ENCODE results near the gene TMPRSS9. TPM values are rescaled to one million over a fixed set of nuclear protein-coding genes. Genes with fewer than 3 reads are reported as not detected.
"Not testable (repeated sequence)": the region's sequence is repeated elsewhere in the genome, so short reads cannot be mapped to it uniquely, and the experiment has no call there.

The TMPRSS9 gene
- total RNA-seq, 1 experiment from 2014 or later = not detected

DNA sequence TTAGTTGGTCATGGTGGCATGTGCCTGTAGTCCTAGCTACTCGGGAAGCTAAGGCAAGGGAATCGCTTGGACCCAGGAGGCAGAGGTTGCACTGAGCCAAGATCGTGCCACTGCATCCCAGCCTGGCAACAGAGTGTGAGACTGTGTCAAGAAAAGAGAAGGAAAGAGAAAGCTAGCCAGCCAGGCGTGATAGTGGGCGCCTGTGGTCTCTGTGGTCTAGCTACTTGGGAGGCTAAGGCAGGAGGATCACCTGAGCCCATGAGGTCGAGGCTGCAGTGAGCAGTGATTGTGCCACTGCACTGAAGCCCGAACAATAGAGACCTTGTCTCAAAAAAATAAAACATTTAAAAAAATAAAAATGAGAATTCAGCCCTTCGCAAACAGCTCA lies 34.0 kb downstream of the TMPRSS9 start:
- ChIA-PET CTCF (no interaction called here), POLR2A (ENCODE audit: low non-redundant PET) (no interaction called here)
- no peak overlapping the region for H3K4me3 ChIP-seq (ENCODE audit: low read depth, low read length, poor library complexity, severe bottlenecking)
- no peaks in the 10 kb centered on the region for H3K4me1 ChIP-seq (ENCODE audit: insufficient read depth, low read length, poor library complexity, severe bottlenecking)
- intact Hi-C loops (cut with micrococcal nuclease; ENCODE audit: unreplicated experiment) = loop anchor here (10.0 kb wide), 1 partner anchor 221 kb away; no protein-coding TSS in a partner anchor
- DNase-seq (ENCODE audit: low spot score) = no peak
- no TSS peak for BruUV-seq (replicated peaks)
- no peak for TF ChIP-seq EZH2 (IDR thresholded peaks at IDR 0.05; ENCODE audit: borderline replicate concordance, low read depth, low read length, poor library complexity, severe bottlenecking)
- TF ChIP-seq, protein P1, sequence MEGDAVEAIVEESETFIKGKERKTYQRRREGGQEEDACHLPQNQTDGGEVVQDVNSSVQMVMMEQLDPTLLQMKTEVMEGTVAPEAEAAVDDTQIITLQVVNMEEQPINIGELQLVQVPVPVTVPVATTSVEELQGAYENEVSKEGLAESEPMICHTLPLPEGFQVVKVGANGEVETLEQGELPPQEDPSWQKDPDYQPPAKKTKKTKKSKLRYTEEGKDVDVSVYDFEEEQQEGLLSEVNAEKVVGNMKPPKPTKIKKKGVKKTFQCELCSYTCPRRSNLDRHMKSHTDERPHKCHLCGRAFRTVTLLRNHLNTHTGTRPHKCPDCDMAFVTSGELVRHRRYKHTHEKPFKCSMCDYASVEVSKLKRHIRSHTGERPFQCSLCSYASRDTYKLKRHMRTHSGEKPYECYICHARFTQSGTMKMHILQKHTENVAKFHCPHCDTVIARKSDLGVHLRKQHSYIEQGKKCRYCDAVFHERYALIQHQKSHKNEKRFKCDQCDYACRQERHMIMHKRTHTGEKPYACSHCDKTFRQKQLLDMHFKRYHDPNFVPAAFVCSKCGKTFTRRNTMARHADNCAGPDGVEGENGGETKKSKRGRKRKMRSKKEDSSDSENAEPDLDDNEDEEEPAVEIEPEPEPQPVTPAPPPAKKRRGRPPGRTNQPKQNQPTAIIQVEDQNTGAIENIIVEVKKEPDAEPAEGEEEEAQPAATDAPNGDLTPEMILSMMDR (conservative IDR thresholded peaks at IDR 0.05; ENCODE audit: low read depth, low read length) = no peak
- no peak overlapping the region for H3K27ac ChIP-seq (ENCODE audit: low read depth, low read length, poor library complexity, severe bottlenecking)
- H3K36me3 ChIP-seq (ENCODE audit: insufficient read depth, low read length, poor library complexity, severe bottlenecking) = no peaks in the 10 kb centered on the region
- no peaks in the 10 kb centered on the region for H3K27me3 ChIP-seq (replicated peaks; ENCODE audit: insufficient read depth, low read depth, low read length, poor library complexity)
- no peaks in the 10 kb centered on the region for H3K9me3 ChIP-seq (ENCODE audit: low read depth, low read length, poor library complexity, severe bottlenecking)

GRCh38 chr19:2394442-2395292 lies 34.6 kb downstream of the TMPRSS9 start:
- DNase-seq (ENCODE audit: low spot score) = no peak
- Histone ChIP-seq H3K9me3 (ENCODE audit: low read depth, low read length, poor library complexity, severe bottlenecking) (no peaks in the 10 kb centered on the region), H3K4me1 (ENCODE audit: insufficient read depth, low read length, poor library complexity, severe bottlenecking) (no peaks in the 10 kb centered on the region), H3K4me3 (ENCODE audit: low read depth, low read length, poor library complexity, severe bottlenecking) (no peak overlapping the region), H3K27ac (ENCODE audit: low read depth, low read length, poor library complexity, severe bottlenecking) (no peak overlapping the region), H3K27me3 (replicated peaks; ENCODE audit: insufficient read depth, low read depth, low read length, poor library complexity) (no peaks in the 10 kb centered on the region), H3K36me3 (ENCODE audit: insufficient read depth, low read length, poor library complexity, severe bottlenecking) (no peaks in the 10 kb centered on the region)
- no TSS peak for BruUV-seq (replicated peaks)
- intact Hi-C loops (cut with micrococcal nuclease; ENCODE audit: unreplicated experiment) = loop anchor here (10.0 kb wide), 1 partner anchor 220 kb away; no protein-coding TSS in a partner anchor
- ChIA-PET CTCF (no interaction called here), POLR2A (ENCODE audit: low non-redundant PET) (no interaction called here)
- no peak for TF ChIP-seq EZH2 (IDR thresholded peaks at IDR 0.05; ENCODE audit: borderline replicate concordance, low read depth, low read length, poor library complexity, severe bottlenecking)
- TF ChIP-seq, protein P1 (conservative IDR thresholded peaks at IDR 0.05; ENCODE audit: low read depth, low read length) = no peak

DNA sequence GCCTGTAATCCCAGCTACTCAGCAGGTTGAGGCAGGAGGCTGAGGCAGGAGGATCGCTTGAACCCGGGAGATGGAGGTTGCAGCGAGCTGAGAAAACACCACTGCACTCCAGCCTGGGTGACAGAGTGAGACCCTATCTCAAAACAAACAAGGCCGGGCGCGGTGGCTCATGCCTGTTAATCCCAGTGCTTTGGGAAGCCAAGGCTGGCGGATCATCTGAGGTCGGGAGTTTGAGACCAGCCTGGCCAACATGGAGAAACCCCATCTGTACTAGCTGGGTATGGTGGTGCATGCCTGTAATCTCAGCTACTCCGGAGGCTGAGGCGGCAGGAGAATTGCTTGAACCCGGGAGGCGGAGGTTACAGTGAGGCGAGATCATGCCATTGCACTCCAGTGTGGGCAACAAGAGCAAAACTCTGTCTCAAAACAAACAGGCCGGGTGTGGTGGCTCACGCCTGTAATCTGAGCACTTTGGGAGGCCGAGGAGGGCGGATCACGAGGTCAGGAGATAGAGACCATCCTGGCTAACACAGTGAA lies 35.3 kb downstream of the TMPRSS9 start:
- intact Hi-C loops (cut with micrococcal nuclease; ENCODE audit: unreplicated experiment) = loop anchor here (10.0 kb wide), 1 partner anchor 219 kb away; no protein-coding TSS in a partner anchor
- CTCF ChIA-PET = not testable (repeated sequence)

DNA sequence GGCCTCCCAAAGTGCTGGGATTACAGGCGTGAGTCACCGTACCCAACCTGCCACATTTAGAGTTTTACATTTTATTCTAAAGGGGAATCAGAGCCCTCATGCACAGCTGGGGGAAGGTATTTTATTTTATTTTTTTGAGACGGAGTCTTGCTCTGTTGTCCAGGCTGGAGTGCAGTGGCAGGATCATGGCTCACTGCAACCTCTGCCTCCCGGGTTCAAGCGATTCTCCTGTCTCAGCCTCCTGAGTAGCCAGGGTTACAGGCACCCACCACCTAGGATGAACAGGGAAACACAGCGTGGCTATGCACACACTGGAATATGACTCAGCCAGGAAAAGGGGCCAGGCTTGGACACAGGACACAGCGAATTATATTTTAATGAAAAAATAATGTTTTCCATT lies 37.1 kb downstream of the TMPRSS9 start:
- H3K36me3 ChIP-seq (ENCODE audit: insufficient read depth, low read length, poor library complexity, severe bottlenecking); H3K4me1 ChIP-seq (ENCODE audit: insufficient read depth, low read length, poor library complexity, severe bottlenecking); H3K9me3 ChIP-seq (ENCODE audit: low read depth, low read length, poor library complexity, severe bottlenecking); BruUV-seq (replicated peaks); H3K27ac ChIP-seq (ENCODE audit: low read depth, low read length, poor library complexity, severe bottlenecking); DNase-seq (ENCODE audit: low spot score); H3K27me3 ChIP-seq (replicated peaks; ENCODE audit: insufficient read depth, low read depth, low read length, poor library complexity); H3K4me3 ChIP-seq (ENCODE audit: low read depth, low read length, poor library complexity, severe bottlenecking); POLR2A ChIA-PET (ENCODE audit: low non-redundant PET): not testable (repeated sequence)
- CTCF ChIA-PET = interaction anchor here (0.6 kb wide), 1 partner anchor 103 kb away, joined by 6 read pairs; no protein-coding TSS in a partner anchor
- intact Hi-C loops (cut with micrococcal nuclease; ENCODE audit: unreplicated experiment) = loop anchor here (10.0 kb wide), 1 partner anchor 218 kb away; no protein-coding TSS in a partner anchor

More for the DNA sequence above, 35.3 kb downstream of the TMPRSS9 start:
- DNase-seq (ENCODE audit: low spot score); H3K4me1 ChIP-seq (ENCODE audit: insufficient read depth, low read length, poor library complexity, severe bottlenecking); H3K27ac ChIP-seq (ENCODE audit: low read depth, low read length, poor library complexity, severe bottlenecking); POLR2A ChIA-PET (ENCODE audit: low non-redundant PET); BruUV-seq (replicated peaks); H3K9me3 ChIP-seq (ENCODE audit: low read depth, low read length, poor library complexity, severe bottlenecking); H3K36me3 ChIP-seq (ENCODE audit: insufficient read depth, low read length, poor library complexity, severe bottlenecking); H3K27me3 ChIP-seq (replicated peaks; ENCODE audit: insufficient read depth, low read depth, low read length, poor library complexity); H3K4me3 ChIP-seq (ENCODE audit: low read depth, low read length, poor library complexity, severe bottlenecking): not testable (repeated sequence)
